HK-2 (cell line): ENCODE results near the gene FHL3.

Experiments
- DNase-seq: peaks from one replicate; pipeline ENCODE4 v3.0.0-alpha.2; 2018; ENCODE audit not compliant: unreplicated experiment

FHL3 gene, protein sequence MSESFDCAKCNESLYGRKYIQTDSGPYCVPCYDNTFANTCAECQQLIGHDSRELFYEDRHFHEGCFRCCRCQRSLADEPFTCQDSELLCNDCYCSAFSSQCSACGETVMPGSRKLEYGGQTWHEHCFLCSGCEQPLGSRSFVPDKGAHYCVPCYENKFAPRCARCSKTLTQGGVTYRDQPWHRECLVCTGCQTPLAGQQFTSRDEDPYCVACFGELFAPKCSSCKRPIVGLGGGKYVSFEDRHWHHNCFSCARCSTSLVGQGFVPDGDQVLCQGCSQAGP

DNA sequence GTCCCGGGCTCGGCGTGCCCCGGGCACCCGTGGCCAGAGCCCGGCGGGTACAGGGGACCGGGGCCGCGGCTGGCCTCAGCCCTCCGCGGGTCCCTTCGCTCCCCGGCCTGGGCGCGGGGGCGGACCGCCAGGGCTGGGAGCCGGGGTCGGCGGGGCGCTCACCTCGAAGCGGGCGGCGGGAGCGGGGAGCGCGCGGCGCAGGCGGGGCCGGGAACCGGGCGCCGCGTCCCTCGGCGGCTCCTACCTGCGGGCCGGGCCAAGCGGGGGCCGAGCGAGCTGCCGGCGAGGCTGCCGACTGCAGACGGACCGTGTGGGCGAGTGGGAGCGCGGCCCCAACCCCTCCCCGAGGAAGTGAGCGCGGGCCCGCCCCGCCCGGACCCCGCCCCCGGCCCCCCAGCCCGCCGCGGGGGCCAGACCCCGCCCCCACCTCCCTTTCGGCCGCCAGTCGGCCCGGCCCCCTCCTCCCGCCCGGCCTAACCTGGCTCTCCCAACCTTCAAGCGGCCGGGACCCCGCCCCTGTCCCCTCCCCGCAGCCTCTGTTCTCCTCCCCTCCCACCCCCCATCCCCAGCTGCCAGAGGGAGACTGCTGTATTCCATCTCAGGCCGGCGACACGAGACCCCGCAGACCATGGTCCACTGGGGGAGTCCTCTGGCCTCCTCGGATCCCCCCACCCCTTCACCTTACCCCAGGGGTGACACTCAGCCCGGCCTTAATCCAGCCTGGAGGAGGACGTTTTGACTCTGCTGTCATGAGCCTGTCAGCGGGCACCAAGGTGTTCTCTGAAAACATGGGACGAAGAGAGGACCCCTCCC lies at the start of gene FHL3:
FHL3 (minus strand) TSS at position 320 of the 813 bp plus-strand sequence. CDS start 6,102 bp downstream, outside the sequence.
- DNase-seq, result peak; percentile 74

DNA sequence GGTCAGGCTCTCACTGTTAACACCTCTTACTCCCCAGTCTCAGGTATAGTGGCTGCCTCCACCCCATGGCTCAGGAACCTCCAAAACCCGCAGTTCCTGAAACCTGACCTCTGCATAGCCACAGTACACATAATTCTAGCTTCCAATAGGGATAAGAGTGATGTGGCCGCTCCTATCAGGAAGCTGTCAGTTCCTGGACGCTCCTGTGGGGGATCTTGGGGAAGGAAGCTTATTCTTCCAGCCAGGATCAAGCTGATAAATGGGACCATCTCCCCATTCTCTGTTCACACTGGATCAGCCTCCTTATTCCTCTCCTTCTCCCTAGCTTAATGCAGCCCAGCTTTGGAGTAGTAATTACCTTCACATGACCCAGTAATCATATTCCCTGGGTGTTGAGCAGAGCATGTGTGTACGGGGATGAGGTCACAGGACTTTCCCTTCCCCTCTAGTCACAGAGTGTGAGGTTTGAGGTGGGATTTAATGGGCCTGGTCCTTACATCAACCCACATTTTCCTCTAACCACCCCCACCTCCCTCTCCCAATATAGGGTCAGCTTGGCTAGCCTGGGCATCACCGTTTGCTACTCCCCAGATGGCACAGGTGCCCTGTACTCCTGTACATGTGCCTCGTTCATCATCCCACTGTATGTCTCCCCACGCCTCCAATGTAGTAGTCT lies 48.2 kb upstream of the FHL3 start:
- no peak for DNase-seq

GRCh38 chr1:38052750-38053415 lies 47.6 kb upstream of the FHL3 start:
- no peak for DNase-seq

DNA sequence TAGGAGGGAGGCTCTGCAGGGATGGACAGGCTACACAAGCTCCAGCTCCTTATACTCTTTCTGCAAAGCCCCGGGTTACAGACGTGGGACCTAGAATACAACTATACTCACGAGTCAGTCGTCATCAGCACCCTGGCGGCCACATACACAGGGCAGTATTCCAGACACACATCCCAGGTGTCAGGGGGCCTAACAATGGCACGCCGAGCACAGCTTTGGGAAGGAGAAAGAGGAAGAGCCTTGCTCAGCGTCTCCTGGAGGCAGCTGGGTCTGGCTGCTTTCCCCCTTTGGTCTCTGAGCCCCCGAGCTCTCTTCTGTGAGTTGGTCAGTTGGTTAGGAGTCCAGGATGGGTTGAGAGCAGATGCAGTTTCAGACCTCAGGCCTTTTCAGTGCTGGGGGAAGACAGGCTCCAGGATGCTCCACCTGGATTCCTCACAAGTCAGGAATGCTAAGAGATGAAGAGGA lies 45.8 kb upstream of the FHL3 start:
- DNase-seq, result no peak

- DNase-seq, result peak; percentile 26
Observed at GRCh38 chr1:38050397-38051078, 45.2 kb upstream of the FHL3 start.

- DNase-seq, result no peak
Observed at GRCh38 chr1:38047603-38048141, 42.4 kb upstream of the FHL3 start.

DNA sequence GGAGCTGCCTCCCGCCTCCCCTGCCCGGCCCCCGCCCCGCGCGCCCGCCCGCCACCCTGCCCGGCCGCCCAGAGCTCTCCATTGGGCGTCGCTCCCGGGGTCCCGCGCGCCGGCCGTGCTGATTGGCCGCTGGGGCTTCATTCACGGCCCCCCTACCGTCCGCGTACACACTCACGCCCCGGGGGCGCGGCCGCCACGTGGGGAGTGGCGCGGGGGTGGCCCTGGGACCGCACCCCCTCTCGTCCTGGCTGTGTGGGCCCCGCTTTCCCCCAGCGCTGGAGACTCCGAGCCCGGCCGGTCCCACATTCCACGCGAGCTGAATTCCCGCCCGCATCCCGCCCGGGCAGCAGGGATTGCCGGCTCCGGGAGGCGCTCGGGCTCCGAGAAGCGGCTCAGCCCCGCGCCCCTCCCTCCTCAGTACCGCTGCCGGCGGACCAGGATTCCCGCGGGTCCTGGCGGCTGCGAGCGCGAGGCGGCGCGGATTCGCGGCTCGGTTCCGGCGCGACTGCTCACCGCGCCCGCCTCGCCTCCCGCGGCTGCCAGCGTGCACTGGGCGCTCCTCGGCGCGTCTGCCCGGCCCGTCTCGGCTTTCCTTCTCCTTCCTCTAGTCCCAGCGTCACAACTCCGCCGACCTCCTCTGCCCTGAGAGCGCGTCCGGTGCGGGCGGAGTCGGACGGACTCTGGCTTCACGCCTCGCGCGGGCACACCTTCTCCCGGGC lies 41.7 kb upstream of the FHL3 start:
- DNase-seq, result peak; percentile 82

DNA sequence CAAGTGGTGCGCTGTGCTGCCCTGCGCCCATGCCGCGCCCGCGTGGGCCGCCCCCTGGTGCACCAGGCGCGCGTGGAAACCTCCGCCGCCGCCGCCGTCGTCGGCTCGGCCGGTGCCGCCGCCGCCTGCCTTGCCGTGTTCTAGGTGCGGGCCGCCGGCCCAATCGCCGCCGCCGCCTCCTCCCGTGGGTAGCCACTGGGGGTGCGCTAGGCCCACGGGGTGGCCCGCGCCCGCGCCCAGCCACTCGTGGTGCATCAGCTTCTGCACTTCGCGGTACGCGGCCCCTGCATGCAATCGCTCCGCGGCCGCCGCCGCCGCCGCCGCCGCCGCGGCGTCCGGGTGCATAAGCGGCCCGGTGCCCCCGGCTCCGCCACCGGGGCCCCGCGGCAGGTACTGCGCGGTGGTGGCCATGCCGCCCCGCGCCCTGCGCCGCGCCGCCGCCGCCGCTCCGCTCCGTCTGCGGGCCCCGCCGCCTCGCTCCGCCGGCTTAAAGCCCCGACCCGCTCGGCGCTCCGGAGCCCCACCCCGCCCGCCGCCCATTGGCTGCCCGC lies 41.1 kb upstream of the FHL3 start, which contains the start of gene POU3F1:
POU3F1 (minus strand) TSS at position 461 of the 551 bp plus-strand sequence; CDS start at position 411, 50 bp downstream.
- peak; percentile 13 for DNase-seq

GRCh38 chr1:38045401-38046332 lies 40.4 kb upstream of the FHL3 start:
- peak; percentile 17 for DNase-seq

GRCh38 chr1:38044221-38045215 lies 39.2 kb upstream of the FHL3 start:
- no peak for DNase-seq

DNA sequence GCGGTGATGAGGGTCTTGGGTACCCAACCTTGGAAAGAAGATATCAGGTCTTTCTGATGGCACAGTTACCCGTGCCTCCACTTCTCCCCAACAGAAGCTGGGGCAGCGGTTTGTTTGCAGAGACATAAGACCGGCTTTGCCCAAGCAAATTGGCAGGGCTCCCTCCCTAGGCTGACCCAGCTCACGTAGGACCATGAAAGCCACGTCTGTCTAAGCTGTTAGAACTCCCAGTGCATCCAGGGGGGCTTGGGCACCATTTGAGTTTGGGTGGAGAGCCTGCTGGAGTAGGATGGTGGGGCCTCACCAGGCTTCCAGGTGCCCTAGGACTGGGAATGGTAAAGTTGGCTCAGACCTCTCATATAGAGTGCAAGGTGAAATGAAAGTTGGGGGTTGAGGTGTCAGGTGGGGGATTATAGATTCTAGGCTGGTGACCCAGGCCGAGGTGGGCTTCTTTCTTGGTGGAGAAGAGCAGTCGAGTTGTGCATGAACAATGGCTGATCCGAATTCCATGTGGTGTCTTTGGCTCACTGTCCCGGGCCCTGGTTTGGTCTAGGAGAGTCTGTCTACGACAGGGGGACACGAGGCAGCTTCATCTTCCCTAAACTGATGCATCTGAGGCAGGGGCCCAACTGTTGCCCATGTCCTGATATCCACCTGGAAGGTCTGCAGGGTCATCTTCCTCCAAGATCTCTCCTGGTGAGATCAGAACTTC lies 37.9 kb upstream of the FHL3 start:
- DNase-seq, result no peak

GRCh38 chr1:38041936-38042834 lies 36.9 kb upstream of the FHL3 start:
- no peak for DNase-seq

GRCh38 chr1:38039331-38040088 lies 34.2 kb upstream of the FHL3 start:
- no peak for DNase-seq

DNA sequence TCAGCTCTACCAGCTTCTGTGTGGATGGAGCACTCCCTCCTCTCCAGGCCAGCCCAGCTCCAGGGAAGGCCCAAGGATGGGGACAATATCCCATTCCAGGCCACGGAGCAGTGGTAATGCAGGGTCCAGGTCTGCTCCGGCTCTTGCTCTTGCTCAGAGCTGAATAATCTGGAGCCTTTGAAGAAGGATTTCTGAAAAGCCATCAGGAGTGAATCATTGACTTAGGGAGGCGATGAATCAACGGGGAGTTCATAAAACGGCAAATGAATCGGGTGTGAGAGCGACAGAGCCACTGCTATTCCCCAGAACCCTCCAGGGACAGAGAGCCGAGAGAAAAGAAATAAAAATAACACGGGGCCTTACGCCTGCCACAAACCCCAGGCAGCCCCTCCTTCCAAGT lies 33.5 kb upstream of the FHL3 start:
- DNase-seq, result peak; percentile 42
